Kidney epithelial cell (primary cell): ENCODE data around the gene GLIPR1. TPM values are rescaled to one million over a fixed set of nuclear protein-coding genes. Genes with fewer than 3 reads are reported as not detected.

ENCODE experiments used
- DNase-seq: peaks from one replicate; pipeline ENCODE4 v3.0.0-alpha.2; 2010; ENCODE audit warnings: low read depth
- H3K27me3 ChIP-seq: 2 replicates; pipeline ENCODE4 v1.6.0; 2011; ENCODE audit warnings: low read length; ENCODE audit not compliant: control insufficient read depth, insufficient read depth
- H3K36me3 ChIP-seq: 2 replicates; pipeline ENCODE4 v1.5.1; 2011; ENCODE audit warnings: low read length; ENCODE audit not compliant: control insufficient read depth, insufficient read depth
- H3K4me3 ChIP-seq: 2 replicates; pipeline ENCODE4 v1.5.1; 2011; ENCODE audit warnings: low read depth, mild to moderate bottlenecking, control low read depth, low read length
- CTCF ChIP-seq: IDR thresholded peaks from 2 replicates; pipeline ENCODE4 v1.5.1; 2011; ENCODE audit warnings: mild to moderate bottlenecking, moderate library complexity, low read length, control low read depth, inconsistent platforms; ENCODE audit not compliant: insufficient read depth, poor library complexity, severe bottlenecking
- total RNA-seq: library from RNA; depleted of rRNA; stranded (reverse); fragments of >200 nt; gene quantifications from 2 replicates; pipeline ENCODE4 v1.2.3, GENCODE V29; 2015

The GLIPR1 gene
- total RNA-seq, 1 donor from 2014 or later, result 28.4 TPM

GRCh38 chr12:75525263-75525662 lies 44.7 kb downstream of the GLIPR1 start:
- Histone ChIP-seq H3K27me3 (no peaks in the 10 kb centered on the region), H3K4me3 (no peak overlapping the region), H3K36me3 (no peaks in the 10 kb centered on the region)
- peak; percentile 47 for TF ChIP-seq CTCF
- no peak for DNase-seq

GRCh38 chr12:75526655-75527511 lies 46.3 kb downstream of the GLIPR1 start:
- Histone ChIP-seq H3K27me3 (no peaks in the 10 kb centered on the region), H3K36me3 (no peaks in the 10 kb centered on the region), H3K4me3 (no peak overlapping the region)
- peak; percentile 54 for TF ChIP-seq CTCF
- DNase-seq, result peak; percentile 23

GRCh38 chr12:75528272-75528671 lies 47.7 kb downstream of the GLIPR1 start:
- DNase-seq, result no peak
- no peak for TF ChIP-seq CTCF
- no peaks in the 10 kb centered on the region for H3K27me3 ChIP-seq
- no peak overlapping the region for H3K4me3 ChIP-seq
- H3K36me3 ChIP-seq, result no peaks in the 10 kb centered on the region

GRCh38 chr12:75528692-75529091 lies 48.1 kb downstream of the GLIPR1 start:
- no peaks in the 10 kb centered on the region for H3K36me3 ChIP-seq
- no peak for DNase-seq
- no peak for TF ChIP-seq CTCF
- H3K27me3 ChIP-seq, result no peaks in the 10 kb centered on the region
- no peak overlapping the region for H3K4me3 ChIP-seq

- Histone ChIP-seq H3K36me3 (no peaks in the 10 kb centered on the region), H3K4me3 (no peak overlapping the region), H3K27me3 (no peaks in the 10 kb centered on the region)
- no peak for TF ChIP-seq CTCF
- no peak for DNase-seq
These were observed 48.8 kb downstream of the GLIPR1 start for GRCh38 chr12:75529316-75529715.

- Histone ChIP-seq H3K27me3 (no peaks in the 10 kb centered on the region), H3K36me3 (no peaks in the 10 kb centered on the region), H3K4me3 (no peak overlapping the region)
- no peak for TF ChIP-seq CTCF
- no peak for DNase-seq
These were observed 49.3 kb downstream of the GLIPR1 start for GRCh38 chr12:75529826-75530225.
